Vagina (tissue), 2 donors: ENCODE data around the gene BCAS3. TPM values are rescaled to one million over a fixed set of nuclear protein-coding genes. Genes with fewer than 3 reads are reported as not detected.

Experiments
- DNase-seq, 2 donors: peaks; one replicate each; pipeline ENCODE4 v3.0.0-alpha.2; 2017; ENCODE audit errors: extremely low spot score in 2 of 2
- H3K27ac ChIP-seq: fragments of 200-600 bp; sonication (generic); one replicate; pipeline ENCODE4 v1.5.1; 2019
- H3K27me3 ChIP-seq: fragments of 200-600 bp; sonication (generic); one replicate; pipeline ENCODE4 v1.5.1; 2019
- H3K36me3 ChIP-seq, 2 donors: fragments of 200-600 bp; sonication (generic); one replicate each; pipeline ENCODE4 v1.5.1; 2017 to 2019
- H3K4me1 ChIP-seq: fragments of 200-600 bp; sonication (generic); one replicate; pipeline ENCODE4 v1.5.1; 2019
- H3K4me3 ChIP-seq, 2 donors: fragments of 200-600 bp; sonication (generic); 1 replicate in 1 of 2; 2 replicates in 1 of 2; pipeline ENCODE4 v1.5.1; 2016 to 2019
- H3K9me3 ChIP-seq: fragments of 200-600 bp; sonication (generic); one replicate; pipeline ENCODE4 v1.5.1; 2019
- CTCF ChIP-seq, 3 experiments: fragments of 450-650 bp in 2 of 3; fragments of 200-600 bp in 1 of 3; sonication (generic) in 1 of 3; IDR thresholded peaks; one replicate each; pipeline ENCODE4 v1.5.1; 2017 to 2019; ENCODE audit warnings: antibody characterized with exemption in 3 of 3, mild to moderate bottlenecking in 2 of 3, moderate library complexity in 2 of 3
- POLR2A ChIP-seq, 2 donors: fragments of 450-650 bp; IDR thresholded peaks; one replicate each; pipeline ENCODE4 v1.6.1; 2017; ENCODE audit warnings: antibody characterized with exemption in 2 of 2, mild to moderate bottlenecking in 2 of 2, moderate library complexity in 2 of 2
- POLR2AphosphoS5 ChIP-seq, 2 donors: sonication (generic); formaldehyde crosslinking; IDR thresholded peaks; one replicate each; pipeline ENCODE4 v1.9.0; 2017; ENCODE audit warnings: antibody characterized with exemption in 2 of 2, mild to moderate bottlenecking in 2 of 2, low read depth in 1 of 2; ENCODE audit not compliant: insufficient read depth in 1 of 2
- intact Hi-C: fragments of 100-400 bp; cut with DNase I; formaldehyde crosslinking; loops from one replicate; pipeline ENCODE4 v1.15.1; 2023
- total RNA-seq: library from RNA; depleted of rRNA; stranded (reverse); fragments of >200 nt; gene quantifications from one replicate; pipeline ENCODE4 v1.2.3, GENCODE V29; 2016

BCAS3 gene
- total RNA-seq, 1 donor from 2014 or later = 33.1 TPM

GRCh38 chr17:61388561-61389356 lies 711.1 kb downstream of the BCAS3 start:
- intact Hi-C loops = no loop called here

GRCh38 chr17:61389670-61390478 lies 712.2 kb downstream of the BCAS3 start:
- Histone ChIP-seq H3K4me3 (no peak overlapping the region), H3K4me1 (peaks cover 5% of the 10 kb centered on the region), H3K27me3 (no peaks in the 10 kb centered on the region), H3K9me3 (no peaks in the 10 kb centered on the region), H3K36me3 (no peaks in the 10 kb centered on the region), H3K27ac (peak overlapping the region; percentile 61)
- intact Hi-C loops = loop anchor here (5.0 kb wide), 1 partner anchor 388 kb away; no protein-coding TSS in a partner anchor
- peak in 1 of 2 donors; percentile 14 for TF ChIP-seq POLR2AphosphoS5 (IDR thresholded peaks at IDR 0.05; ENCODE audit: insufficient read depth in 1 of 2, low read depth in 1 of 2)
- TF ChIP-seq CTCF (IDR thresholded peaks at IDR 0.05) = peak; percentile 7 to 65 (median 63)
- no peak for TF ChIP-seq POLR2A (IDR thresholded peaks at IDR 0.05)
- no peak for DNase-seq

More at GRCh38 chr17:61388561-61389356, 711.1 kb downstream of the BCAS3 start:
- H3K4me1 ChIP-seq = peaks cover 5% of the 10 kb centered on the region
- H3K27ac ChIP-seq = no peak overlapping the region
- no peak for DNase-seq
- no peaks in the 10 kb centered on the region for H3K27me3 ChIP-seq
- no peaks in the 10 kb centered on the region for H3K9me3 ChIP-seq
- no peak overlapping the region for H3K4me3 ChIP-seq
- H3K36me3 ChIP-seq = no peaks in the 10 kb centered on the region
- no peak for TF ChIP-seq CTCF (IDR thresholded peaks at IDR 0.05)
- TF ChIP-seq POLR2AphosphoS5 (IDR thresholded peaks at IDR 0.05; ENCODE audit: insufficient read depth in 1 of 2, low read depth in 1 of 2) = no peak
- no peak for TF ChIP-seq POLR2A (IDR thresholded peaks at IDR 0.05)

GRCh38 chr17:61390479-61390791 lies 712.8 kb downstream of the BCAS3 start:
- Histone ChIP-seq H3K9me3 (no peaks in the 10 kb centered on the region), H3K4me1 (peaks cover 5% of the 10 kb centered on the region), H3K27me3 (no peaks in the 10 kb centered on the region), H3K4me3 (no peak overlapping the region), H3K27ac (no peak overlapping the region), H3K36me3 (no peaks in the 10 kb centered on the region)
- no peak for TF ChIP-seq CTCF (IDR thresholded peaks at IDR 0.05)
- no peak for TF ChIP-seq POLR2A (IDR thresholded peaks at IDR 0.05)
- TF ChIP-seq POLR2AphosphoS5 (IDR thresholded peaks at IDR 0.05; ENCODE audit: insufficient read depth in 1 of 2, low read depth in 1 of 2) = no peak
- no peak for DNase-seq
- intact Hi-C loops = loop anchor here (5.0 kb wide), 1 partner anchor 388 kb away; no protein-coding TSS in a partner anchor

GRCh38 chr17:61391595-61392291 lies 714.1 kb downstream of the BCAS3 start:
- Histone ChIP-seq H3K27ac (no peak overlapping the region), H3K36me3 (no peaks in the 10 kb centered on the region), H3K9me3 (no peaks in the 10 kb centered on the region), H3K4me3 (no peak overlapping the region), H3K4me1 (peaks cover 17% of the 10 kb centered on the region), H3K27me3 (no peaks in the 10 kb centered on the region)
- intact Hi-C loops = loop anchor here (5.0 kb wide), 1 partner anchor 389 kb away; no protein-coding TSS in a partner anchor
- TF ChIP-seq POLR2A (IDR thresholded peaks at IDR 0.05) (no peak), POLR2AphosphoS5 (IDR thresholded peaks at IDR 0.05; ENCODE audit: insufficient read depth in 1 of 2, low read depth in 1 of 2) (no peak), CTCF (IDR thresholded peaks at IDR 0.05) (no peak)
- no peak for DNase-seq
